Measurements from ENCODE around the gene G0S2. TPM values are rescaled to one million over a fixed set of nuclear protein-coding genes. Genes with fewer than 3 reads are reported as not detected.

Gene G0S2
- total and polyA plus RNA-seq, 9 donors = 41.5 to 392 (median 77.6) TPM

GRCh38 chr1:209627027-209627731 lies 48.0 kb upstream of the G0S2 start:
- H3K4me3 ChIP-seq = no peak overlapping the region
- no peak overlapping the region for H3K27ac ChIP-seq
- TF ChIP-seq CTCF (IDR thresholded peaks at IDR 0.05) = no peak
- TF ChIP-seq POLR2A (IDR thresholded peaks at IDR 0.05) = no peak
- no peak for TF ChIP-seq EP300 (IDR thresholded peaks at IDR 0.05)
- no peaks in the 10 kb centered on the region for H3K9me3 ChIP-seq
- H3K27me3 ChIP-seq = no peaks in the 10 kb centered on the region
- 50 to 65% (median 53%) methylated on average over 14 to 16 of the region's 16 CpGs for WGBS, 3 donors
- peak in 2 of 5 donors; percentile 51 to 52 for DNase-seq
- peaks cover 12% of the 10 kb centered on the region for H3K4me1 ChIP-seq (ENCODE audit: insufficient read depth)
- intact Hi-C loops (cut with DNase I) = loop anchor here in 2 of 4 donors (5.0 to 10.0 kb wide), 3 partner anchors 35 to 58 kb away; no protein-coding TSS in a partner anchor
- H3K36me3 ChIP-seq = no peaks in the 10 kb centered on the region

- DNase-seq = peak; percentile 76 to 90 (median 86)
- no peak overlapping the region for H3K27ac ChIP-seq
- no peaks in the 10 kb centered on the region for H3K9me3 ChIP-seq
- intact Hi-C loops (cut with DNase I) = loop anchor here in 2 of 4 donors (5.0 to 10.0 kb wide), 3 partner anchors 35 to 57 kb away; no protein-coding TSS in a partner anchor
- WGBS, 3 donors = 45 to 50% (median 50%) methylated on average over 14 to 16 of the region's 16 CpGs
- TF ChIP-seq CTCF (IDR thresholded peaks at IDR 0.05) (peak; percentile 82 to 92 (median 87)), EP300 (IDR thresholded peaks at IDR 0.05) (no peak), POLR2A (IDR thresholded peaks at IDR 0.05) (no peak)
- no peak overlapping the region for H3K4me3 ChIP-seq
- H3K36me3 ChIP-seq = no peaks in the 10 kb centered on the region
- H3K4me1 ChIP-seq (ENCODE audit: insufficient read depth) = peaks cover 8% of the 10 kb centered on the region
- H3K27me3 ChIP-seq = no peaks in the 10 kb centered on the region
These were observed 47.4 kb upstream of the G0S2 start for GRCh38 chr1:209627732-209628196.

- Histone ChIP-seq H3K27me3 (no peaks in the 10 kb centered on the region), H3K4me1 (ENCODE audit: insufficient read depth) (peaks cover 8% of the 10 kb centered on the region), H3K9me3 (no peaks in the 10 kb centered on the region), H3K36me3 (no peaks in the 10 kb centered on the region), H3K27ac (no peak overlapping the region), H3K4me3 (no peak overlapping the region)
- no peak for TF ChIP-seq EP300 (IDR thresholded peaks at IDR 0.05)
- TF ChIP-seq POLR2A (IDR thresholded peaks at IDR 0.05) = no peak
- no peak for TF ChIP-seq CTCF (IDR thresholded peaks at IDR 0.05)
- 87 to 91% (median 89%) methylated on average over 7 of the region's 7 CpGs for WGBS, 3 donors
- intact Hi-C loops (cut with DNase I) = loop anchor here in 2 of 4 donors (5.0 to 10.0 kb wide), 3 partner anchors 36 to 56 kb away; no protein-coding TSS in a partner anchor
- DNase-seq = no peak
These were observed 46.5 kb upstream of the G0S2 start for GRCh38 chr1:209628618-209629299.

GRCh38 chr1:209629621-209630382 lies 45.4 kb upstream of the G0S2 start:
- no peak for TF ChIP-seq POLR2A (IDR thresholded peaks at IDR 0.05)
- no peak for TF ChIP-seq EP300 (IDR thresholded peaks at IDR 0.05)
- TF ChIP-seq CTCF (IDR thresholded peaks at IDR 0.05) = no peak
- Histone ChIP-seq H3K27me3 (no peaks in the 10 kb centered on the region), H3K27ac (no peak overlapping the region), H3K4me1 (ENCODE audit: insufficient read depth) (peaks cover 8% of the 10 kb centered on the region), H3K9me3 (no peaks in the 10 kb centered on the region), H3K4me3 (no peak overlapping the region), H3K36me3 (no peaks in the 10 kb centered on the region)
- intact Hi-C loops (cut with DNase I) = loop anchor here in 3 of 4 donors (5.0 to 10.0 kb wide), 4 partner anchors 38 to 55 kb away; partner anchors contain the start of gene CAMK1G (in 1 of the 3)
- no peak for DNase-seq
- WGBS, 3 donors = 94 to 96% (median 95%) methylated on average over 11 of the region's 11 CpGs

All from ovary (tissue), 9 donors.